ENCODE measurements around the gene TLCD3B. TPM values are rescaled to one million over a fixed set of nuclear protein-coding genes. Genes with fewer than 3 reads are reported as not detected.

Gene TLCD3B
- not detected in 2 replicates for total RNA-seq

DNA sequence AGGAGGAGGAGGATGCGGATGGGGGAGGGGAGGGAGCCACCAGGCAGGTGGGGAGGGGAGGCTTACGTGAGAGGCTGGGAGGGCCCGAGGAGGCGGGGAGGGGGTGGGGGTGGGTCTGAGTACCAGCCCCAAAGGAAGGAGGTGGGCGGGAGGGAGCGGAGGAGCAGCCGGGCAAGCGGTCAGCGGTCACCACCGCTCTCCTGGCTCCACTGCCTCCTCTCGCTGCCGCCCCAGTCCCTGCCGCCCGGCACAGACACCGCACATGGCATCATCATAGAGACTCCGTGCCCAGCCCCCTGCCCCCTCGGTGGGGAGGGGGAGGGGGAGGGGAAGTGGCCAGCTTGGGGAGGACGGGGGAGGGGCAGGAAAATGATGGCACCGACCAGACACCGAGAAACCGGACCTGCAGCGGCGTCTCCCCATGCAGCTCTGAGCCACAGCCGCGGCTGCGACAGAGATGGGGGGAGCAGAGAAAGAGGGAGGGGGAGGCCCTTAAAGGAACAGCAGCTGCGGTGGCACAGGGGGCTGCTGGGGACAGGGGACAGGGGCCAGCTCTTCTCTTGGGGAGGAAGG, at the start of gene TLCD3B:
Gene TLCD3B, minus strand, starts transcription at position 431 of the 573 bp plus-strand sequence. CDS start 744 bp downstream, outside the sequence.

GRCh38 chr16:30075503-30076275, 44.6 kb upstream of the TLCD3B start, which contains the start of gene PPP4C:
Gene PPP4C, plus strand, starts transcription at chr16:30075994. Its CDS starts 384 bp downstream, at chr16:30076378.

GRCh38 chr16:30065102-30065942, 34.3 kb upstream of the TLCD3B start, which contains the start of gene ALDOA:
Gene ALDOA, plus strand, starts transcription at chr16:30065760. Its CDS starts 1,138 bp downstream, at chr16:30066898.

DNA sequence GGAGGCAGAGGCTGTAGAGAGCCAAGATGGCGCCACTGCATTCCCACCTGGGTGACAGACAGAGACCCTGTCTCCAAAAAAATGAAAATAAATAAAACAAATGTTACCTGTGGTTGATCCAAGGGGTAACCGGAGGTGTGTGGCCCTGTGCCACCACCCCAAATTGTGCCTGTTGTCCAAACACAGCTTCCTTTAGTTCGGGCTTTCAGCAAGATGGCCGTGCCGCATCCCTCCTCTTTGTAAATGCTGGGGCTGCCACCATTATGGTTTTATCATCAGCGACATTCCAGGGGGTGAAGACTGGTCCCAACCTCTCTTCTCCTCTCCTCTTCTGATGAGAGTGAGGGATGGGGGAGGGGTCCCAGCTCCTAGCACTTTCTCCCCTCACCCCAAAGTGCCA, 8.2 kb downstream of the TLCD3B start, which contains the start of gene C16orf92:
Gene C16orf92, plus strand, starts transcription at position 312 of the 400 bp plus-strand sequence. CDS start 143 bp downstream, outside the sequence.

DNA sequence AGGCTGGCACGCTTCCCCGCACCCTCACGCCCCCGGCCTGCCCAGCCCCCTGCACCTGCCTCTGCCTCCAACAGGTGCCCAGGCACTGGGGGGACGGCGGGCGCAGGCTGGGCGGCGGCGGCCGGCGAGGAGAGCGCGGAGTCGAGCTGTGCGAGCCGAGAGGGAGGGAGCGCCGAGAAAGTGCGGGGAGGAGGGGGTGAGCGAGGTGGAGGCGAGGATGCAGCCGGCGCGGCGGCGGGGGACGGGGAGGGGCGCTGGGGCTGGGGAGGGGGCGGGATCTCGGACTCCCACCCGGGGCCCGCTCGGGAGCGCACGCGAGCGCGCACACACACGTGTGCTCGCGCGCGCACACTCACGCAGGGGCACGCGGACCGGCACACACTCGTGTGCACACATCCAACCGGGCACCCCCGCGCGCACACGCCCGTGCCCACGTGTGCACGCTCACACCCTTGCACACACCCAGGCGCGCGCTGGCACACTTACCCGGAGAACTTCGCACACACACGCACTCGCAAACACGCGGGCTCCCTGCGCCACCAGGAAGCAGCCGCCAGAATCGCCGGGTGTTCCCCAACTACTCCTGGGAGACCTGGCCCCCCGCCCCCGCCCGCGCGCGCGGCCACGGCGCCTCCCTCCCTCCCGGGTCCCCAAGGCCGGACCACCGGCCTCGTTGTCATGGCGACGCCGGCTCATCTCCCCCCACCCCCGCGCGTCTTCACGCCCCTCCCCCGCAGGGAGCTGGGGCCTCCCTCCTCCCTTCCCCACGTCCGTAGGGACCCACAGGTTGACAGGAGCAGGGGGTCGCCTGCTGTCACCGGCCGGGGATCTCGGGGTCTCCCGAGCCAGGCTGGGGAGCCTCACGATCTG, 20.0 kb downstream of the TLCD3B start, which contains the start of gene DOC2A:
Gene DOC2A, minus strand, starts transcription at position 184 of the 870 bp plus-strand sequence. CDS start 805 bp downstream, outside the sequence.

DNA sequence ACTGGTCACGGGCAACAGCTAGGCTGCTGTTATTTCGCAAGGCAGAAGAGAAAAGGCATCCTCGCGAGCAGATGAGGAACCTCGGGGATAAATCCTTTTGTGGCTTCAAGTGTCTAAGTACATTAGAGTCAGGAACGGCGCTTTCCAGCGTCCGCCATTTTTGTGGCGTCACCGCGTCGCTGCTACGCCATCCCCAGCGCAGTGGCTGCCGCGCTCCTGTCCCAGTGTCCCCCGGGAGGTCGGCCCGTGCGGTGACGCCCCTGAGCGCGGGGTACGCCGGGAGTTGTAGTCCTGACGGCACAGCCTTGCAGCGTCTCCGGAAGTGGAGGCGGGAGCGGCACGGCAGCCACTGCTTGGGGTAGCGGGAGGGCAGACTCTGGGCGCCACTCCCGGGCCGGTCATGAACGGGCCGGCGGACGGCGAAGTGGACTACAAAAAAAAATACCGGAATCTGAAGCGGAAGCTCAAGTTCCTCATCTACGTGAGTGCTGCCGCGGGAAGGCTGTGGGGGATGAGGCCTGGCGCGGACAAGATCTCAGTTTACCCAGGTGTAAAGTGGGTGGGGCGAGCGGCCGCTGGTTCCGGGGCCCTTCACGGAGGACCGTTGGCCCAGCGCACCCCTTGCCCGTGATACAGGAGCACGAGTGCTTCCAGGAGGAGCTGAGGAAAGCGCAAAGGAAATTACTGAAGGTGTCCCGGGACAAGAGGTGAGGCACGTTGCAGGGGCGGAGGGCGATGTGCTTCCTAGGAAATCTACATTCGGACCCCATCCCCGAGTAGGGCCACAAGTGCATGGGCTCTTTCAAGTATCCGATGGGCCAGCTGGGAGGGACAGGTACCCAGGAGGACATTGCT, 34.9 kb downstream of the TLCD3B start, which contains the start of gene INO80E:
Gene INO80E, plus strand, starts transcription at position 331 of the 855 bp plus-strand sequence. Its CDS starts 70 bp downstream, at position 401.

GRCh38 chr16:29995324-29995910, 35.7 kb downstream of the TLCD3B start, which contains the start of gene HIRIP3:
Gene HIRIP3, minus strand, starts transcription at chr16:29995617. Its CDS starts 12 bp downstream, at chr16:29995605.

Other genes with a start within 250 kb of the TLCD3B start
- gene KIF22, start 240.5 kb downstream of the TLCD3B start, total RNA-seq, result 13.7 and 14.5 TPM in 2 replicates
- 135 and 146 TPM in 2 replicates for gene MAZ, start 224.7 kb downstream of the TLCD3B start, total RNA-seq
- not detected in 2 replicates for gene PRRT2, start 219.1 kb downstream of the TLCD3B start, total RNA-seq
- 18.3 and 24.3 TPM in 2 replicates for gene PAGR1, start 215.1 kb downstream of the TLCD3B start, total RNA-seq
- gene MVP, start 210.8 kb downstream of the TLCD3B start, total RNA-seq, result 104 and 244 TPM in 2 replicates
- 62.4 and 65.3 TPM in 2 replicates for gene CDIPT, start 168.0 kb downstream of the TLCD3B start, total RNA-seq
- gene SEZ6L2, start 131.7 kb downstream of the TLCD3B start, total RNA-seq, result 5.3 and 8.7 TPM in 2 replicates
- 1.7 and 8.9 TPM in 2 replicates for gene ASPHD1, start 130.8 kb downstream of the TLCD3B start, total RNA-seq
- gene KCTD13, start 105.0 kb downstream of the TLCD3B start, total RNA-seq, result 14.2 and 15.3 TPM in 2 replicates
- gene TMEM219, start 69.2 kb downstream of the TLCD3B start, total RNA-seq, result 66.7 and 80.6 TPM in 2 replicates
- gene TAOK2, start 57.4 kb downstream of the TLCD3B start, total RNA-seq, result 25.2 and 28.7 TPM in 2 replicates
- gene HIRIP3, start 35.7 kb downstream of the TLCD3B start, total RNA-seq, result 5.1 and 10.2 TPM in 2 replicates
- gene INO80E, start 35.0 kb downstream of the TLCD3B start, total RNA-seq, result 21.0 and 28.1 TPM in 2 replicates
- 0.72 TPM in 1 of 2 replicates, not detected in the other for gene DOC2A, start 20.2 kb downstream of the TLCD3B start, total RNA-seq
- gene C16orf92, start 8.1 kb downstream of the TLCD3B start, total RNA-seq, result not detected in 2 replicates
- 688 and 703 TPM in 2 replicates for gene ALDOA, start 34.5 kb upstream of the TLCD3B start, total RNA-seq
- 146 and 274 TPM in 2 replicates for gene PPP4C, start 44.7 kb upstream of the TLCD3B start, total RNA-seq
- gene TBX6, start 60.7 kb upstream of the TLCD3B start, total RNA-seq, result 0.48 and 1.1 TPM in 2 replicates
- 9.6 and 9.9 TPM in 2 replicates for gene YPEL3, start 64.9 kb upstream of the TLCD3B start, total RNA-seq
- gene GDPD3, start 82.3 kb upstream of the TLCD3B start, total RNA-seq, result 1.9 and 5.1 TPM in 2 replicates
- 10.7 and 14.0 TPM in 2 replicates for gene MAPK3, start 91.9 kb upstream of the TLCD3B start, total RNA-seq
- gene CORO1A, start 152.3 kb upstream of the TLCD3B start, total RNA-seq, result 1.3 and 2.9 TPM in 2 replicates
- gene BOLA2B, start 162.4 kb upstream of the TLCD3B start, total RNA-seq, result 276 and 284 TPM in 2 replicates
- gene SLX1A, start 162.6 kb upstream of the TLCD3B start, total RNA-seq, result 28.9 and 49.7 TPM in 2 replicates
- gene SULT1A3, start 168.0 kb upstream of the TLCD3B start, total RNA-seq, result 3.6 and 4.3 TPM in 2 replicates
- 0.72 and 2.8 TPM in 2 replicates for gene NPIPB13, start 217.2 kb upstream of the TLCD3B start, total RNA-seq

Measured in tracheal epithelial cell (primary cell).